Raji (cell line): ENCODE measurements around the gene AEBP1.

Experiments used
- POLR2A ChIP-seq: IDR thresholded peaks from 2 replicates; pipeline ENCODE4 v1.6.1; 2011; ENCODE audit warnings: low read depth, low read length, control low read depth; ENCODE audit not compliant: insufficient read depth

AEBP1 gene

DNA sequence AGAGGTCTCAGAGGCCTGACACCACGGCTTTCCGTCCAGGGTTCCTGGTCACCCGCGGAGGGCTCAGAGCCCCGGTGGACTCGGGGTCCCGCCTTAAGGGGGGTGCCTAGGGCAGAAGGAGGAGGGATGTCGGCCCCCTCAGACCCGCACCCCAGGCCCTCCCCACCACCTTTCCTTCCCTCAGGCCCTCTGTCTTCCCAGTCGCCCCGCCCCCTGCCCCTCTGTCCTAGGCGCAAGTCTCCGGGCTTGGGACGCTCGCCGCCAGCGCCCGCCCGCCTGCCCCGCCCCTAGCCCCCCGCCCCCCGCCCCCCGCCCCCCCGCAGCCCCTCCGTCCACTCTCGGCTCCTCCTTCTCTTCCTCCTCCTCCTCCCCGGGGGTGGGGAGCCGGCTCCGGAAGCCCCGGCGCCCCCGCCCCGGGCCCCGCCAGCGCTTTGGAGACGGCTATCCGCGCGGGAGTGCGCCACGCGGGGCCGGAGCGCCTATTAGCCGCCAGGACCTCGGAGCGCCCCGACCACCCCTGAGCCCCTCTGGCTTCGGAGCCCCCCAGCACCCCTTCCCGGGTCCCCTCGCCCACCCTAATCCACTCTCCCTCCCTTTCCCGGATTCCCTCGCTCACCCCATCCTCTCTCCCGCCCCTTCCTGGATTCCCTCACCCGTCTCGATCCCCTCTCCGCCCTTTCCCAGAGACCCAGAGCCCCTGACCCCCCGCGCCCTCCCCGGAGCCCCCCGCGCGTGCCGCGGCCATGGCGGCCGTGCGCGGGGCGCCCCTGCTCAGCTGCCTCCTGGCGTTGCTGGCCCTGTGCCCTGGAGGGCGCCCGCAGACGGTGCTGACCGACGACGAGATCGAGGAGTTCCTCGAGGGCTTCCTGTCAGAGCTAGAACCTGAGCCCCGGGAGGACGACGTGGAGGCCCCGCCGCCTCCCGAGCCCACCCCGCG is at the start of gene AEBP1:
TSS of gene AEBP1 (plus strand) at position 423 of the 937 bp plus-strand sequence. CDS start at position 744, 321 bp downstream.
- no peak for TF ChIP-seq POLR2A

DNA sequence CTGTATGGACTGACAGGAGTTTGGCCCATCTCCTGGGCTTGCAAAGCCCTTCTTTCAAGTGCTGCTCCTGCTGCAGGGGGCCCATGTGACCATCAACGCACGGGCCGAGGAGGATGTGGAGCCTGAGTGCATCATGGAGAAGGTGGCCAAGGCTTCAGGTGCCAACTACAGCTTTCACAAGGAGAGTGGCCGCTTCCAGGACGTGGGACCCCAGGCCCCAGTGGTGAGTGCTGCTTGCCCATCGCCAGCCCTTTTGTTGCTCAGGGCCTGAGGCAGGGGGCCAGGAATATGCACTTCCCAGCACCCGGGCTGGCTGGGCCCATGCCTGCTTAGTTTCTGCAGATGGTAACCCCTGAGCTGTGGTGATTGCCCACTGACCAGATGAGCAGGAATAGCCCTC is 47.5 kb upstream of the AEBP1 start:
- TF ChIP-seq POLR2A: no peak

DNA sequence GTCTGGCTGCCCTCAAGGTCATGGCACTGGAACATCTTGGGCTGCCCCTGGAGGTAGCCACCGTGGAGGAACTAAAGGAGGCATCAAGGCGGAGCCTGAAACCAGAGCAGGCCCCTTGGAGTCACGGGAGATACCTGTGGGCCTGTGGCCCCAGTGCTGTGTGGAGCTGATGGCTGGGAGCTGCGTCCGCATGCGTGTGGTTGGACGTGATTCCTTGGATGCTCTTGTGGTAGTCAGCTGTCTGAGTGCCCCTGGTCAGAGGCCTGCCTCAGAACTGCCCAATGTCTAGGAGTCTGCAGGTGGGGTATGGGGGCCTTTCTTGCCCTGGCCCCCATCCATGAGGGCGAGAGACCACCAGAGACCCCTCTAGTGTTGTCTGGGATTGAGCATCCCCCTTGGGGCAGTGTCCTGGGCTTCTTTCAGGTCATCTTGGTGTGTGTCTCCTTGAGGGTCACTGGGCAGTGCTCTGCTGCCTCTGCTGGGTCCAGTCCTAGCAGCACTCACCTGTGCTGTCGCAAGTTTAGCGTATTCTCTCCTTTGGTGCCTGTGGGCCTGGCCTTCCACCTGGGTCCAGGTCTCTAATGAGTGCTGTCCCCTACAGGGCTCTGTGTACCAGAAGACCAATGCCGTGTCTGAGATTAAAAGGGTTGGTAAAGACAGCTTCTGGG is 46.8 kb upstream of the AEBP1 start:
- TF ChIP-seq POLR2A: no peak

DNA sequence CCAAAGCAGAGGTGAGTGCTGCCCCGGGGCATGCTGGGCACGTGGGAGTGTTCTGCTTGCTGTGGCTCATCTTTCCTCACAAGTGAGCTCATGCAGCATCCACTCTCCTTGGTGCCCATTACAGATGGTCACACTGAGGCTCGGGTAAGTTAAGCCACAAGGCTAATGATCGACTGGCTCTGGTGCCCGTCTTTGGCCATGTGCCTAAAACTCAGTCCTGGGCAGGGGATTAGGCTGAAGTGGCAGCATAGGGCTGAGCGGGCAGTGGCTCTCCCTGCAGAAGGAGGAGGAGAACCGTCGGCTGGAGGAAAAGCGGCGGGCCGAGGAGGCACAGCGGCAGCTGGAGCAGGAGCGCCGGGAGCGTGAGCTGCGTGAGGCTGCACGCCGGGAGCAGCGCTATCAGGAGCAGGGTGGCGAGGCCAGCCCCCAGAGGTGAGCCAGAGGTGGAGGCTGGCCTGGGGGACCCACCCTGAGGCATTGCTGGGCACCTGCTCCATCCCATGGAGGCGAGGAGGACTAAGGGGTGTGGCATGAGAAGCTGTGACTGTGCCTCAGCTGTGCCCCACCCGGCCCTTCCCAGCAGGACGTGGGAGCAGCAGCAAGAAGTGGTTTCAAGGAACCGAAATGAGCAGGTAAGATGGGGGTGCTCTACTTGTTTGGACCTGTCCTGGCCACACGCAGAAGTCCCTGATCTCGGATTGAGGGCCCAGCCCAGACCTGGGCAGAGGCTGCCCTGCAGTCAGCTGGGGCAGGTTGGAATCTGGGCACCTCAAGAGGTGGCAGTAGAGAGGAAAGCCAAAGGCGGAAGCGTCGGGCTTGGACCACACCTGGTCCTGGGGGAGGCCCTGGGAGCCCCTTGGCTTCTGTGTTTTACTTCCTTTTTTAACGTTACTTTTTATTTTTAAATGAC is 46.0 kb upstream of the AEBP1 start:
- TF ChIP-seq POLR2A: no peak

GRCh38 chr7:44058759-44059218 is 45.4 kb upstream of the AEBP1 start:
- no peak for TF ChIP-seq POLR2A

GRCh38 chr7:44059219-44060090 is 44.7 kb upstream of the AEBP1 start:
- TF ChIP-seq POLR2A: no peak

DNA sequence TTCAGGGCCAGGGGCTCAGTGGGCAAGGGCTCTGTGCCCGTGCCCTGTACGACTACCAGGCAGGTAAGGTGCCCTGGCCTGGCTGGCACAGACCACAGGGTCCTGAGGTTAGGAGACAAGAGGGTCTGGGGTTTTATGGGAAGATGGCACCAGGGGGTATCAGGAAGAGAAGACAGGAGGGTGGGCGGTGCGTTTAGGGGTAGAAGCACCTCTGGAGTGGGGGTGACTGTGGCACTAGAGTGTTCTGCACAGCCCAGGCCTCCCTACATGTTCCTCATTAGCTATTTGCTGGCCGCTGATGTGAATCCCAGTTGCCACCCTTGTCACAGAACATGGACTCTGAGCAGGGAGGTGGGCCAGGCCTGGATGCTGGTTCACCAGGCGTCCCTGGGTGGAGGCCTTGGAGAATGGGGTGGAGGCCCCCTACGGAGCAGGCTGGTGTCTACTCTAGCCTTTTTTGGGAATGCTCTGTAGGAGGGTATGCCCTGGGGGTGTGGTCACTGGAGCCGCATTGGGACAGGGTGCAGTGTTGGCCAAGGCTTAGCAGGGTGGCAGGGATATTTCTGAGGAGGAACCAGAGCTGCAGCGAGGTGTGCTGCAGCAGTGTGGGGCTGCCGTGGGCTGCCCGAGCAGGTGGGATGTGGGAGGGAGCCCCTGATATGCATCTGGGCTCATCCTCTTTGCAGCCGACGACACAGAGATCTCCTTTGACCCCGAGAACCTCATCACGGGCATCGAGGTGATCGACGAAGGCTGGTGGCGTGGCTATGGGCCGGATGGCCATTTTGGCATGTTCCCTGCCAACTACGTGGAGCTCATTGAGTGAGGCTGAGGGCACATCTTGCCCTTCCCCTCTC is 43.8 kb upstream of the AEBP1 start:
- no peak for TF ChIP-seq POLR2A

- TF ChIP-seq POLR2A: no peak
Observed at GRCh38 chr7:44060948-44061644, 43.0 kb upstream of the AEBP1 start.

DNA sequence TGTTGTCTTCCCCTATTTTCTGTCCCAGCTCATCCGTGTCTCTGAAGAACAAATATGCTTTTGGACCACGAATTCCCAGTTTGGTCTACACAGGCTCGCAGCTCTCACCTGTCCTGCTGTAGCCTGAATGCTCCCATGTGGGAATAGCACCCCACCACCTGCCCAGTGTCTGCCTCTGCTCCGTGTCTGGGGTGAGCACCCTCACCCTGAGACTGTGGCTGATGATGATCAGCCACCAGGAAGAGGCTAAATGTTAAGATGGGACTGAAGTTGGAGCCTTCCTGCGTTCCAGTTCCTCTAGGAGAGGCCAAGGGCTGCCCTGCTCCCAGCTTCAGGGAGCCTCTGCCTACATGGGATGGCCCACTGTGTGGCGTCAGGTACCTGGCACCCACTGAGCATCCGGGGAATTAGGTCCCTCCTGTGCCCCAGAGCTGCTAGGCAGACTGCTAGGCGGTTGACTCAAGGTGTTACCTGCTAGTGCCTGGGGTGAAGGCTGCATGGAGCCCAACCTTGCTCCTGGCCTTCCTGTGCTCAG is 42.4 kb upstream of the AEBP1 start:
- TF ChIP-seq POLR2A: no peak

DNA sequence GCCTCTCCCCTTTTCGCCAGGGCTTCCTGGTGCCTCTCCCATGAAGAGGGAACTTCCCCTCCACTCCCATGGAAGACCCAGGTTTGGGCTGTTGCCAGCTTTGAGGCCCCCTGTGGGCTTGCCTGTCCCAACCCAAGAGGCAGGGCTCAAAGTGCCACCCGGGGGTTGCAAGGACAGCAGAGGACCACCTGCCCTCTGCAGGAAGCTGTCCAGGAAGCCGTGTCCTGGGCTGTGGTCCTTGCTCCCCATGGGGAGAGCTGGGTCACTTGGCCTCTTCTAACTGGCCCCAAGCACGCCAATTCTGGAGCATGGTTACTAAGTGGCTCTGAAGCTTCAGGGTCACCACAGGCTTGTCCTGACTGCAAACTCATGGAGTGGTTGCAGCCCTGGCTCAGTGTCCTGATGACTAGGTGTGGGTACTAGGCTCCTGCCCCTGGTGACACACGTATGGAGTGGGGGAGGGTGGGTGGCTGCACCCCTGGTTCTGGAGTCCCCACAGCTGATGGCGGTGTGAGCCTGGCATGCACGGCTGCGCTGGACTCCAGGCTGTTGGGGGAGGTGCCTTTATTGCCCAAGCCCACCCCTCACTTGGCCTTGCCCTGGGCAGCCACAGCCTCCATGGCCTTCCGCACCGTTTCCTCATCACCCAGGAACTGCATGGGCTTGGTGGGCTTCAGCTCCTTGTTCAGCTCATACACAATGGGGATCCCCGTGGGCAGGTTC is 41.8 kb upstream of the AEBP1 start:
- TF ChIP-seq POLR2A: no peak

DNA sequence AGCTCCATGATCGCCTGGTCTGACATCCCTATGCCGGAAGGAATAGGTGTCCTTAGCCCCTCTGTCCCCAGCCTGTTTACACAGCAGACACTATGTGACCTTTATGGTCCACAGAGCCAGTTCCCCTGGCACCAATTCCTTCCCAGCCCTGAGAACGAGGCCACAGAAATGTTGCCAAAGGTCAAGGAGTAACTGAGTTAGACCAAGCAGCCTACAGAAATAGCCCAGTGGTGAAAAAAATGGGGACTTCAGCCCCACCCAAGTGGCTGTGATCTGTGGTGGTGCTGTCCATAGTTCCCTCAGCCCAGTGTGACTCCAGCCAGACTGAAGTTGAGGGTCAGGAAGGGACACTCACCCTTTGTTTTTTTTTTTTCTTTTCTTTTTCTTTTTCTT is 41.2 kb upstream of the AEBP1 start:
- no peak for TF ChIP-seq POLR2A

- no peak for TF ChIP-seq POLR2A
Observed at GRCh38 chr7:44063547-44063893, 40.6 kb upstream of the AEBP1 start.
